Measurements from ENCODE around the gene ZNF516.

ZNF516 gene

DNA sequence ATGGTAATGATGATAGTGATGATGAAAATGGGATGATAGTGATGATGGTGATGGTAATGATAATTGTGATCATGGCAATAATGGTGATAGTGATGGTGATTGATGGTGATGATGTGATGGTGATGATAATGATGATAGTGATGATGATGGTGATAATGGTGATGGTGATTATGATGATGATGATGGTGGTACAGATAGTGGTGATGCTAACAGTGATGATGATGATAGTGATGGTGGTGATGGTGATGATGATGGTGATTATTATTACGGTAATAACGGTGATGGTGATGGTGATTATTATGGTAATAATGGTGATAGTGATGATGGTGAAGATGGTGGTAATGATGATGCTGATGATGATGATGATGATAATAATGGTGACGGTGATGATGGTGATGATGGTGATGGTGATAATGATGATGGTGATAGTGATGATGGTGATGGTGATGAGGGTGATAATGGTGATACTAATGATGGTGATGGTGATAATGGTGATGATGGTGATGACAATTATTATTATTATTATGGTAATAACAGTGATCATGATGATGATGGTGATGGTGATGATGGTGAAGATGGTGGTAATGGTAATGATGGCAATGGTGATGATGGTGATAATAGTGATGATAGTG lies 151.0 kb downstream of the ZNF516 start:
- in situ Hi-C loops (cut with MboI; ENCODE audit: low pct_unique_long_range_greater_than_20kb, low sequenced_read_pairs), result no loop called here
- no peak for DNase-seq

DNA sequence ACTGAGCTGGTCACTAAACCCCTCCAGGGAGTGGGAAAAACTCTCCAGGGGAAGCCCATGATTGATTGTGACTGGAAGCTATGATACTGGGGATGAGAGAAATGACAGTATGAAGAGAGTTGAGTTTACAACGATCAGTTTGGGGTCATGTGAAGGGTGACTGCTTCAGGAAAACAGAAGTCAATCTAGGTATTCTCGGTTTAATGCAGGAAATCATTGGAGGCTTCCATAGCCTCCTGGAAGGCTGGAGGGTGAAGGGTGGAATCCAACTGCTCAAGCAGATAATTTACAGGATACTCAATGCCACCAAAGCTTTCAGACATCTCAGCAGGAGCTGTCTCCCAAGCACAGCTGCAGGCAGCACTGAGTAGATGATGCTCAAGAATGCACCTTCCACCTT lies 154.6 kb downstream of the ZNF516 start:
- DNase-seq, result no peak
- in situ Hi-C loops (cut with MboI; ENCODE audit: low pct_unique_long_range_greater_than_20kb, low sequenced_read_pairs), result no loop called here

DNA sequence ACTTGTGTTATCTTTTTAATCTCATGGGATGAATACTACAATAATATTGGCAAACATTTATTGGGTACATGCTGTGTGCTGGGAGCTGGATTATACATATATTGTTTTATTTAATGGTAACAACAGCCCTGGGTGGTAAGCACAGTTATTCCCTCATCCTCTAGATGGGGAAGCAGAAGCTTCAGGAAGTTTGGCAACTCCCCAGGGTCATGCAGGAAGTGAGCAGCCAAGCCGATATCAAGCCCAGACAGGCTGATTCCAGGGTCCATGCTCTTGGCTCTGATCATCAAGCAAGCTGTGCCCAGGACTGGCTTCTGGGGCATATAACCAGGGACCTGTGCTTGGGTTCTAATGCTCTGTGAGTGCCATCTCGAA lies 155.8 kb downstream of the ZNF516 start:
- no peak for DNase-seq
- in situ Hi-C loops (cut with MboI; ENCODE audit: low pct_unique_long_range_greater_than_20kb, low sequenced_read_pairs), result no loop called here

GRCh38 chr18:76338619-76339245 lies 156.3 kb downstream of the ZNF516 start:
- DNase-seq, result no peak
- in situ Hi-C loops (cut with MboI; ENCODE audit: low pct_unique_long_range_greater_than_20kb, low sequenced_read_pairs), result no loop called here

- in situ Hi-C loops (cut with MboI; ENCODE audit: low pct_unique_long_range_greater_than_20kb, low sequenced_read_pairs), result no loop called here
- no peak for DNase-seq
Observed at GRCh38 chr18:76338088-76338487, 157.0 kb downstream of the ZNF516 start.

- in situ Hi-C loops (cut with MboI; ENCODE audit: low pct_unique_long_range_greater_than_20kb, low sequenced_read_pairs), result no loop called here
- no peak for DNase-seq
Observed at GRCh38 chr18:76335859-76336640, 159.0 kb downstream of the ZNF516 start.

GRCh38 chr18:76328140-76328539 lies 166.9 kb downstream of the ZNF516 start:
- in situ Hi-C loops (cut with MboI; ENCODE audit: low pct_unique_long_range_greater_than_20kb, low sequenced_read_pairs), result no loop called here
- DNase-seq, result no peak

DNA sequence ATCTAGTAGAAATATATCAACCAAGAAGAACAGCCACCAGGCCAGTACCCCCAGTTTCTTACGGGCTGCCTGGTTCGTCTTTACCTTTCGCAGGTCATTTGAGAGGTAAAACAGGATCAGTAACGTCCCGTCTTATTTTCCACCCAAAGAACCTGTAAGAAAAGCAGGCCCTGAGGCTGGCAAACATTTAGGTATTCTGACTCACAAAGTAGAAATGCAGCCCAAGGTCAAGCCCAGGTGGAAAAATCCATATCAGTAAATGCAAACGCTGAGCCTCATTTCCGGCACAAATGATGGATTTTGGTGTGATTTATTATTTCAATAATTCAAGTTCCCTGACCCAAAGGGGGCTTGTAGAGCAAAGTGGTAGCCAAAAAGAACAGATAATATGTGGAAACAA lies 171.2 kb downstream of the ZNF516 start:
- no peak for DNase-seq
- in situ Hi-C loops (cut with MboI; ENCODE audit: low pct_unique_long_range_greater_than_20kb, low sequenced_read_pairs), result no loop called here

- in situ Hi-C loops (cut with MboI; ENCODE audit: low pct_unique_long_range_greater_than_20kb, low sequenced_read_pairs), result no loop called here
- no peak for DNase-seq
Observed at GRCh38 chr18:76322686-76323085, 172.4 kb downstream of the ZNF516 start.

DNA sequence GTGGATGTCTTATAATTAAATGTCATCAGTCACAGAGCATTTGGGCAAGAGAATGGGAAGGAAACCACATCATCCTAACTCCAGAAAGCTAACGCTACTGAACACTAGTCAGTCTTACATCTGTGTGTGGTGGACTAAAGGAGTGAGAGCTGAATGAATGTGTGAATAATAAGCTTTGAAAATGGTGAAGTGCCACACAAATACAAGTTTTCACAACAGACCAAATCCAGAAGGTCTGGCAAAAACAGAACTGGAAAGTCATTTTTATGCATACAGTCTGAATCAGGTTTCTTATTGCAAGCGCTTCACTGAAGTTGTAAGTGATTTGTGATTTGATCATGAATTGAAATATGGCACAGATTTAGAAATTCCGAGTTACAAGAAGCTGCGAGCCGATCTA lies 175.7 kb downstream of the ZNF516 start:
- in situ Hi-C loops (cut with MboI; ENCODE audit: low pct_unique_long_range_greater_than_20kb, low sequenced_read_pairs), result no loop called here

GRCh38 chr18:76318607-76319006 lies 176.4 kb downstream of the ZNF516 start:
- in situ Hi-C loops (cut with MboI; ENCODE audit: low pct_unique_long_range_greater_than_20kb, low sequenced_read_pairs), result no loop called here

More for the DNA sequence above, 175.7 kb downstream of the ZNF516 start:
- DNase-seq, result no peak

DNA sequence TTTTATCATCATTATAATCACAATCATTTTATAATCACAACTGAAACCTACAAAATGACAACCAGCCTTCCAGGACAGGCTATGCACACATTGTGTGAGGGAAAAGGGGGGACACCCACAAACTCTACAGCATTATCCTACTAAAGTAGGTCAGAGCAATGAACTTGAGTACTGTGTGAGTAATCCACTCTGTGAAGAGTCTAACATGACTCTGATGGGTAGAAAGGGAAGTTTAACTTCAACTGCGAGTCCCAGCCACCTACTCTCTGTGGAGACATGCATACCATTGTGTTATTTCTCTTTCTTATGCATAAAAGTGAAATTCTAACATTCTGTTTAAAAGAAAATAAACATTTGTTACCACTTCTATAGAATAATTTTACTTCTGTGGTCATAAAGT lies 177.9 kb downstream of the ZNF516 start:
- no peak for DNase-seq
- in situ Hi-C loops (cut with MboI; ENCODE audit: low pct_unique_long_range_greater_than_20kb, low sequenced_read_pairs), result no loop called here

More at GRCh38 chr18:76318607-76319006, 176.4 kb downstream of the ZNF516 start:
- DNase-seq, result no peak

DNA sequence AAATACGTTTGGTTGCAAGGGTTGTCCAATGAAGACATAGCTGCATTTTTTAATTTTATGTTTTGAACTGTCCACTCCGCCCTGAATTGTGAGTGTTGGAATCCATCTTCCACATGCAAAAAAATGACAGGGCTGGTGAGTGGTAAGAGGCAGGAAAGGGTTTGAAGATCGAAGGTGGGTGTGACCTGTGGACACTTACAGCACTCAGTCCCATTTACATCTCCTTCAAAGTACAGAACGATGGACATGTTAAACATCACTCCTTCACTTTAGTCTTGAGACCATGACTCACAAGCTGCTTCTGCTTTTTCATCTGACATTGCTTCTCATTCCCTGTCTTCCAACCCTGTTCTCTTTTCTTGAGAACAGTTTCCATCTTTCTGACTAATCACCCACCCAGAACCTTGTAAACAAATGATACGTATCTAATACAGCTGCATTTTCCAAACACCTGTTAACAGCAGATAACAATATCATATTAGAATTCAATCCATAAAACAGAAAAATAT lies 179.3 kb downstream of the ZNF516 start:
- no peak for DNase-seq
- in situ Hi-C loops (cut with MboI; ENCODE audit: low pct_unique_long_range_greater_than_20kb, low sequenced_read_pairs), result no loop called here

- DNase-seq, result no peak
- in situ Hi-C loops (cut with MboI; ENCODE audit: low pct_unique_long_range_greater_than_20kb, low sequenced_read_pairs), result no loop called here
Observed at GRCh38 chr18:76314496-76314895, 180.5 kb downstream of the ZNF516 start.

DNA sequence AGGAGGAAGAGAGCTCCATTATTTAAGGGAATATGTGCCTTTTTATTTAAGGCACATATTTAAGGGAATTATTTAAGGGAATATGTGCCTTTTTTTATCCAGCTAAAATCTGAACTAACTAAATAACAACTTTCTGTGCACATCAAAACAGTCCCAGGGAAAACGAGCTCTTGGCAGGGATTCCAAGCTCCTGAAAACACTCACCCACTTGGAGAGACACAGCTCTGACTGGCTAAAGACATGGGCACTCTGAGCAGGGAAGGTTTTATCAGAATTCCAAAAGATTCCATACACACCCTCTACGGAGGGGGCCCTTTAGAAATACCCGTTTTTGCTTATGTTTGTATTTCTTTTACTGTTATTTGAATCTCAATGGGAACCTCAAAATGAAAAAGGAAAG lies 181.0 kb downstream of the ZNF516 start:
- in situ Hi-C loops (cut with MboI; ENCODE audit: low pct_unique_long_range_greater_than_20kb, low sequenced_read_pairs), result no loop called here
- no peak for DNase-seq
